ENCODE results near the gene ARRB1.
A peak's percentile ranks its signal among the peaks of the same experiment; 100 is the strongest.

Gene ARRB1

GRCh38 chr11:75330291-75330690 is 21.2 kb downstream of the ARRB1 start:
- Histone ChIP-seq H3K27ac (ENCODE audit: low read length) (peak overlapping the region; percentile 81), H3K36me3 (ENCODE audit: control insufficient read depth in 1 of 2, insufficient read depth in 2 of 2, low read length in 2 of 2) (no peaks in the 10 kb centered on the region), H3K4me3 (ENCODE audit: low read depth in 1 of 2, low read length in 2 of 2) (peak overlapping the region in 1 of 2 donors; percentile 14), H3K27me3 (ENCODE audit: low read depth, low read length) (no peaks in the 10 kb centered on the region), H3K9me3 (ENCODE audit: control insufficient read depth in 1 of 2, low read length in 2 of 2) (no peaks in the 10 kb centered on the region), H3K4me1 (ENCODE audit: control insufficient read depth in 1 of 2, insufficient read depth in 2 of 2, low read length in 2 of 2) (peaks cover 40 to 75% of the 10 kb centered on the region in 2 donors)

GRCh38 chr11:75328426-75329277 is 22.8 kb downstream of the ARRB1 start:
- Histone ChIP-seq H3K4me3 (ENCODE audit: low read depth in 1 of 2, low read length in 2 of 2) (no peak overlapping the region), H3K27me3 (ENCODE audit: low read depth, low read length) (no peaks in the 10 kb centered on the region), H3K27ac (ENCODE audit: low read length) (peak overlapping the region; percentile 81), H3K36me3 (ENCODE audit: control insufficient read depth in 1 of 2, insufficient read depth in 2 of 2, low read length in 2 of 2) (peaks cover 0 to 6% of the 10 kb centered on the region in 2 donors), H3K4me1 (ENCODE audit: control insufficient read depth in 1 of 2, insufficient read depth in 2 of 2, low read length in 2 of 2) (peaks cover 31 to 58% of the 10 kb centered on the region in 2 donors), H3K9me3 (ENCODE audit: control insufficient read depth in 1 of 2, low read length in 2 of 2) (no peaks in the 10 kb centered on the region)

- H3K27ac ChIP-seq (ENCODE audit: low read length), result peak overlapping the region; percentile 77
- H3K4me3 ChIP-seq (ENCODE audit: low read depth in 1 of 2, low read length in 2 of 2), result no peak overlapping the region
- peaks cover 6 to 7% of the 10 kb centered on the region in 2 donors for H3K36me3 ChIP-seq (ENCODE audit: control insufficient read depth in 1 of 2, insufficient read depth in 2 of 2, low read length in 2 of 2)
- H3K4me1 ChIP-seq (ENCODE audit: control insufficient read depth in 1 of 2, insufficient read depth in 2 of 2, low read length in 2 of 2), result peaks cover 25 to 46% of the 10 kb centered on the region in 2 donors
- no peaks in the 10 kb centered on the region for H3K9me3 ChIP-seq (ENCODE audit: control insufficient read depth in 1 of 2, low read length in 2 of 2)
- no peaks in the 10 kb centered on the region for H3K27me3 ChIP-seq (ENCODE audit: low read depth, low read length)
Measured at GRCh38 chr11:75326439-75326810, 25.0 kb downstream of the ARRB1 start.

GRCh38 chr11:75325713-75326438 is 25.6 kb downstream of the ARRB1 start:
- peaks cover 25 to 46% of the 10 kb centered on the region in 2 donors for H3K4me1 ChIP-seq (ENCODE audit: control insufficient read depth in 1 of 2, insufficient read depth in 2 of 2, low read length in 2 of 2)

GRCh38 chr11:75324740-75325139 is 26.7 kb downstream of the ARRB1 start:
- Histone ChIP-seq H3K4me3 (ENCODE audit: low read depth in 1 of 2, low read length in 2 of 2) (no peak overlapping the region), H3K27me3 (ENCODE audit: low read depth, low read length) (no peaks in the 10 kb centered on the region), H3K9me3 (ENCODE audit: control insufficient read depth in 1 of 2, low read length in 2 of 2) (no peaks in the 10 kb centered on the region), H3K4me1 (ENCODE audit: control insufficient read depth in 1 of 2, insufficient read depth in 2 of 2, low read length in 2 of 2) (peaks cover 29 to 46% of the 10 kb centered on the region in 2 donors), H3K27ac (ENCODE audit: low read length) (peak overlapping the region; percentile 78), H3K36me3 (ENCODE audit: control insufficient read depth in 1 of 2, insufficient read depth in 2 of 2, low read length in 2 of 2) (peaks cover 6 to 7% of the 10 kb centered on the region in 2 donors)

More at GRCh38 chr11:75325713-75326438, 25.6 kb downstream of the ARRB1 start:
- Histone ChIP-seq H3K27me3 (ENCODE audit: low read depth, low read length) (no peaks in the 10 kb centered on the region), H3K27ac (ENCODE audit: low read length) (peak overlapping the region; percentile 77), H3K36me3 (ENCODE audit: control insufficient read depth in 1 of 2, insufficient read depth in 2 of 2, low read length in 2 of 2) (peaks cover 6 to 7% of the 10 kb centered on the region in 2 donors), H3K4me3 (ENCODE audit: low read depth in 1 of 2, low read length in 2 of 2) (no peak overlapping the region), H3K9me3 (ENCODE audit: control insufficient read depth in 1 of 2, low read length in 2 of 2) (no peaks in the 10 kb centered on the region)

- Histone ChIP-seq H3K27ac (ENCODE audit: low read length) (peak overlapping the region; percentile 78), H3K36me3 (ENCODE audit: control insufficient read depth in 1 of 2, insufficient read depth in 2 of 2, low read length in 2 of 2) (peaks cover 6 to 7% of the 10 kb centered on the region in 2 donors), H3K4me1 (ENCODE audit: control insufficient read depth in 1 of 2, insufficient read depth in 2 of 2, low read length in 2 of 2) (peaks cover 30 to 46% of the 10 kb centered on the region in 2 donors), H3K27me3 (ENCODE audit: low read depth, low read length) (no peaks in the 10 kb centered on the region), H3K9me3 (ENCODE audit: control insufficient read depth in 1 of 2, low read length in 2 of 2) (no peaks in the 10 kb centered on the region), H3K4me3 (ENCODE audit: low read depth in 1 of 2, low read length in 2 of 2) (no peak overlapping the region)
Measured at GRCh38 chr11:75324189-75324588, 27.3 kb downstream of the ARRB1 start.

GRCh38 chr11:75323609-75324008 is 27.9 kb downstream of the ARRB1 start:
- peaks cover 6 to 7% of the 10 kb centered on the region in 2 donors for H3K36me3 ChIP-seq (ENCODE audit: control insufficient read depth in 1 of 2, insufficient read depth in 2 of 2, low read length in 2 of 2)
- no peaks in the 10 kb centered on the region for H3K9me3 ChIP-seq (ENCODE audit: control insufficient read depth in 1 of 2, low read length in 2 of 2)
- no peak overlapping the region for H3K4me3 ChIP-seq (ENCODE audit: low read depth in 1 of 2, low read length in 2 of 2)
- H3K27ac ChIP-seq (ENCODE audit: low read length), result peak overlapping the region; percentile 78
- no peaks in the 10 kb centered on the region for H3K27me3 ChIP-seq (ENCODE audit: low read depth, low read length)
- H3K4me1 ChIP-seq (ENCODE audit: control insufficient read depth in 1 of 2, insufficient read depth in 2 of 2, low read length in 2 of 2), result peaks cover 28 to 43% of the 10 kb centered on the region in 2 donors

GRCh38 chr11:75320643-75321042 is 30.8 kb downstream of the ARRB1 start:
- Histone ChIP-seq H3K36me3 (ENCODE audit: control insufficient read depth in 1 of 2, insufficient read depth in 2 of 2, low read length in 2 of 2) (peaks cover 6 to 7% of the 10 kb centered on the region in 2 donors), H3K9me3 (ENCODE audit: control insufficient read depth in 1 of 2, low read length in 2 of 2) (no peaks in the 10 kb centered on the region), H3K27me3 (ENCODE audit: low read depth, low read length) (no peaks in the 10 kb centered on the region), H3K4me3 (ENCODE audit: low read depth in 1 of 2, low read length in 2 of 2) (no peak overlapping the region), H3K4me1 (ENCODE audit: control insufficient read depth in 1 of 2, insufficient read depth in 2 of 2, low read length in 2 of 2) (peaks cover 18 to 31% of the 10 kb centered on the region in 2 donors), H3K27ac (ENCODE audit: low read length) (peak overlapping the region; percentile 81)

GRCh38 chr11:75320046-75320618 is 31.3 kb downstream of the ARRB1 start:
- Histone ChIP-seq H3K4me3 (ENCODE audit: low read depth in 1 of 2, low read length in 2 of 2) (no peak overlapping the region), H3K27ac (ENCODE audit: low read length) (peak overlapping the region; percentile 81), H3K27me3 (ENCODE audit: low read depth, low read length) (no peaks in the 10 kb centered on the region), H3K9me3 (ENCODE audit: control insufficient read depth in 1 of 2, low read length in 2 of 2) (no peaks in the 10 kb centered on the region), H3K36me3 (ENCODE audit: control insufficient read depth in 1 of 2, insufficient read depth in 2 of 2, low read length in 2 of 2) (peaks cover 6 to 7% of the 10 kb centered on the region in 2 donors), H3K4me1 (ENCODE audit: control insufficient read depth in 1 of 2, insufficient read depth in 2 of 2, low read length in 2 of 2) (peaks cover 16 to 29% of the 10 kb centered on the region in 2 donors)

- Histone ChIP-seq H3K36me3 (ENCODE audit: control insufficient read depth in 1 of 2, insufficient read depth in 2 of 2, low read length in 2 of 2) (peaks cover 4 to 7% of the 10 kb centered on the region in 2 donors), H3K4me3 (ENCODE audit: low read depth in 1 of 2, low read length in 2 of 2) (no peak overlapping the region), H3K27me3 (ENCODE audit: low read depth, low read length) (no peaks in the 10 kb centered on the region), H3K9me3 (ENCODE audit: control insufficient read depth in 1 of 2, low read length in 2 of 2) (no peaks in the 10 kb centered on the region), H3K27ac (ENCODE audit: low read length) (peak overlapping the region; percentile 81), H3K4me1 (ENCODE audit: control insufficient read depth in 1 of 2, insufficient read depth in 2 of 2, low read length in 2 of 2) (peaks cover 16 to 32% of the 10 kb centered on the region in 2 donors)
Measured at GRCh38 chr11:75319035-75319877, 32.2 kb downstream of the ARRB1 start.
